ENCODE results near the gene TES.
"Not testable (repeated sequence)": the region's sequence is repeated elsewhere in the genome, so short reads cannot be mapped to it uniquely, and the experiment has no call there.

TES gene

GRCh38 chr7:116210345-116211005, at the start of gene TES:
Gene TES (plus strand): TSS chr7:116210539. CDS start chr7:116210708, 169 bp downstream.
- DNase-seq, result peak; percentile 77

- DNase-seq, result no peak
Measured at GRCh38 chr7:116161728-116162127, 48.6 kb upstream of the TES start.

- no peak for DNase-seq
Measured at GRCh38 chr7:116162254-116162653, 48.1 kb upstream of the TES start.

- no peak for DNase-seq
Measured at GRCh38 chr7:116162992-116163391, 47.3 kb upstream of the TES start.

GRCh38 chr7:116164552-116165306, 45.6 kb upstream of the TES start:
- DNase-seq, result no peak

GRCh38 chr7:116165717-116166116, 44.6 kb upstream of the TES start:
- no peak for DNase-seq

GRCh38 chr7:116166156-116166555, 44.2 kb upstream of the TES start:
- DNase-seq, result no peak

GRCh38 chr7:116167177-116167576, 43.2 kb upstream of the TES start:
- DNase-seq, result peak; percentile 39

GRCh38 chr7:116169060-116169459, 41.3 kb upstream of the TES start:
- no peak for DNase-seq

- DNase-seq, result no peak
Measured at GRCh38 chr7:116170180-116170579, 40.2 kb upstream of the TES start.

GRCh38 chr7:116171094-116171493, 39.2 kb upstream of the TES start:
- no peak for DNase-seq

GRCh38 chr7:116172353-116172752, 38.0 kb upstream of the TES start:
- DNase-seq, result no peak

- DNase-seq, result no peak
Measured at GRCh38 chr7:116173051-116174028, 37.0 kb upstream of the TES start.

GRCh38 chr7:116175095-116175494, 35.2 kb upstream of the TES start:
- DNase-seq, result not testable (repeated sequence)

GRCh38 chr7:116176226-116176625, 34.1 kb upstream of the TES start:
- DNase-seq, result no peak

- no peak for DNase-seq
Measured at GRCh38 chr7:116177009-116177408, 33.3 kb upstream of the TES start.

- no peak for DNase-seq
Measured at GRCh38 chr7:116180302-116180701, 30.0 kb upstream of the TES start.

GRCh38 chr7:116182023-116182422, 28.3 kb upstream of the TES start:
- DNase-seq, result no peak

GRCh38 chr7:116185450-116185849, 24.9 kb upstream of the TES start:
- DNase-seq, result no peak

- DNase-seq, result no peak
Measured at GRCh38 chr7:116185956-116186355, 24.4 kb upstream of the TES start.

- DNase-seq, result no peak
Measured at GRCh38 chr7:116187400-116187799, 22.9 kb upstream of the TES start.

- no peak for DNase-seq
Measured at GRCh38 chr7:116193329-116194087, 16.8 kb upstream of the TES start.

- no peak for DNase-seq
Measured at GRCh38 chr7:116194115-116194514, 16.2 kb upstream of the TES start.

Data from activated CD4-positive, alpha-beta T cell treated with anti-CD3 and anti-CD28 coated beads for 48 hours (primary cell).